HG03139 (cell line): ENCODE measurements around the gene MAN2A1.

ENCODE experiments used
- ATAC-seq: cut with Tn5 transposase; IDR thresholded peaks from one replicate; pipeline ENCODE4 v1.9.1; 2021; ENCODE audit not compliant: unreplicated experiment

Gene MAN2A1

GRCh38 chr5:109899163-109899535 is 209.4 kb downstream of the MAN2A1 start:
- ATAC-seq, result no peak

- ATAC-seq, result no peak
Measured at GRCh38 chr5:109900461-109900860, 210.7 kb downstream of the MAN2A1 start.

- no peak for ATAC-seq
Measured at GRCh38 chr5:109900911-109901627, 211.3 kb downstream of the MAN2A1 start.

DNA sequence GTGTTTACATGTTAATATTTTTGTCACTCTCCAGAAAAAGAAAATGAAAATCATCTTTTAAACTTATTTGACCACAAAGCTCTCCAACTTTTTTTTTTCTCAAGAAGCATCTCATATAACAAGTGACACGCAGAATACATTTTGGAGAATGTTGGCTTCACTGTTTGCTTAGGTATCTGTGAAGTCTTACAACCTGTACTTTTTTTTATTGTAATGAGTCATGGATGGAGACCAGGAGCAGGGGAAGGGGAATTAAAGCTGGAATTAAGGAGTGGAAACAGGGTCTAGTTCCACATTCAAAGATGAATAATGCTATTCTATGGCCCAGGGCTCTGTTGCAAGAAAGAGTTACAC is 211.9 kb downstream of the MAN2A1 start:
- ATAC-seq, result no peak

GRCh38 chr5:109903061-109903460 is 213.3 kb downstream of the MAN2A1 start:
- ATAC-seq, result no peak

DNA sequence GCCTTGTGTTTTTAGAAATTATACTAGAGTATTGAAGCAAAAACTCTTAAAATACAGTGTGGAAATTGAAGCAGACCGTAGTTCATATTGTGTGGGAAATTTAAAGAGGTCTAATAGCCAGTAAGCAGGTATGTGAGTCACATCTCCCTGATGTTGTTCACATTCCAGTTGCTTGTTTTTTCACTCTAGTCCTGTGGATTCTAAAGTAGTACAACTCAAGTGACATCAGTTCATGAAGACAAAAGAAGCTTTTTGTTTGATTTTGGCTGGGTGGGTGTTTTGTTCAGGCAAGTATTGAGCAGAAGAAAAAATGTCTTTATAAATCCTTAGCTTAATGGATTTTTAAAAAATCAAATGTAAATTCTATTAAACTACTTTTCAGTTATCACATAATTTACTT is 216.2 kb downstream of the MAN2A1 start:
- no peak for ATAC-seq

GRCh38 chr5:109907189-109907588 is 217.5 kb downstream of the MAN2A1 start:
- ATAC-seq, result no peak

DNA sequence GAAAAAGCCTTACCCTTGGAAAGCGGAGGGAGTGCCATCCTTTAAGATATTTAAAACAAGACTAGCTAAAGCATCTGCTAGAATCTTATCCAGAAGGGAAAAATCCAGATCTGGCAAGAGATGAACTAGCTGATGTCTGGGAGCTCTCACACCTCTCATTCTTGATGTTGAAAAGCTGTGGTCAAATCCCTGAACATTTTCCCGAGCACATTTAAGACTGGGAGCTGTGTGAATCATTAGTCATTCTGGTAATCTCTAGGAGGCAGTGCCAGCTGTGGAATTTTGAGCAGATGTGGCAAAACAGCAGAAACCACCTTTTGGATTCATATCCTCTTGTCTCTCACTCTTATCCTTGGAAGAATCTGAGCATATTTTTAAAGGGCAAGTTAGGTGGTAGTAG is 218.0 kb downstream of the MAN2A1 start:
- ATAC-seq, result no peak

DNA sequence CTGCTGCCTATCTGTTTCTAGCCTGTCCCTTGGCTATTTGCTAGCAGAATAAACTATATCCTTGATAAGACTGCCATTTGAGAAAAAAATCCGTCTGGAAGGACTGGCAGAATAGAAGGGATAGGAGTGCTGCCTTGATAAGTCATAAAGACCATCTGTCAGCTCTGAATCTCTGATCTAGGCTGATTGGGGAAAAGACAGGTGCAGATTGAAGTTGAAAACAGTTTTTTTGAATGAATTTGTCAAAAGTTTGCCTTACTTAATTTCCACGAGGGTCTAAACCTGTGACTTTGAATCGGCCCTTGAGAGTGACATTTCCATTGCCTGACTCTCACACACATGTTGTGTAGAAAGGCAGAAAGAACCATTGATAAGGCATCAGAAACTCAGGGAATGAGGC is 218.6 kb downstream of the MAN2A1 start:
- ATAC-seq, result no peak

DNA sequence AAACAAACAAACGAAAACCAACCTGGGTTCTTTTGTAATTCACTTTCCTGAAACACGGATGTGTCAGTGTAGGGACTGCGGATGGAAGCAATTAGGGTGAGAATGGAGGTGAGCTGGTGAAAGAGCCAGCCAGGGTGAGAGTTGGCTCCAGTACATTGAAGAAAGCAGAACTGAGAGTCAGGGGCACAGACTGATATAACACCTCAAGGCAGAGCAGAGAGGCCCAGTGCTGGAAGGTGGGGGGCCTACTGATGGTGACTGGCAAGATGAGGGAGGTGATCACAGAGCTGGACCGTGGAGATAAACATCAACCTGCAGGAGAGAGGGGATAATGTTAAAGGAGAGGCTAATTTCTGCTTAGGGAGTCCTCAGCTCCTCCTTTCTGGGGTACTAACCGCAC is 221.1 kb downstream of the MAN2A1 start:
- ATAC-seq, result no peak

DNA sequence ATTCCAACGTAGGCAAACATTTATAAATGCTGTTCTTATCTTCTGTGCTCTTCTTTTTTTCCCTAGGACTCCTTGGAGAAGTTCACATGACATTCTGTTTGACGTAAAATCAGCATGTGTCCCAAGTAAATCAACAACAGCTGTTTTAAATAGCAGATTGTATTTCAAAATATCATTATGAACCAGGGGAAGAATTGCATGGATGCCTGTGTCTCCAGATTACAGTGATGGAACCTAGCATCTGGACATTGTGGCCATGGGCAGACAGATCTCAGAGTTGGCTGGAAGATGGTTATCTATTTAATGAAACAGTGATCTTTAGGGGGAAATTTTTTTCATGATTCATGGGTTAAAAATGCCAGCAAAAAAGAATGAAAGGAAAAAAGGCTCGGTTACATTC is 222.0 kb downstream of the MAN2A1 start:
- ATAC-seq, result no peak

DNA sequence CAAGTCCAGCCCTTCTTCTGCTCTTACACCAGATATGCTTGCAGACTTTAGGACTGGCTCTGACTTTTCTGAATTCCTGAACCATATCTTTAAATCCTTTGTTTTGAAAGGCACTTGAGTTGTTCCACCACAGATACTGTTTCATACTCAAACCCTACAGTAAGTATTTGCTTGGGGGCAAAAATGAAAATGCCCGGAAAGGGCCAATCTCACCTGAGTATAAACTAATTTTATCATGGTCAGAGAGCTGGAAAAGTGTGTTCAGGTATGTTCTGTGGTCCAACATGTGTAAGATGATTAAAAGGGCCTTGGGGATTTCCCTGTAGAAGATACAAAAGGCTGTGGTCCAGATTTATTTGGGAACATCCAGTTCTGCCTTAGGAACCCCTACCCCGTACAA is 225.2 kb downstream of the MAN2A1 start:
- ATAC-seq, result no peak

DNA sequence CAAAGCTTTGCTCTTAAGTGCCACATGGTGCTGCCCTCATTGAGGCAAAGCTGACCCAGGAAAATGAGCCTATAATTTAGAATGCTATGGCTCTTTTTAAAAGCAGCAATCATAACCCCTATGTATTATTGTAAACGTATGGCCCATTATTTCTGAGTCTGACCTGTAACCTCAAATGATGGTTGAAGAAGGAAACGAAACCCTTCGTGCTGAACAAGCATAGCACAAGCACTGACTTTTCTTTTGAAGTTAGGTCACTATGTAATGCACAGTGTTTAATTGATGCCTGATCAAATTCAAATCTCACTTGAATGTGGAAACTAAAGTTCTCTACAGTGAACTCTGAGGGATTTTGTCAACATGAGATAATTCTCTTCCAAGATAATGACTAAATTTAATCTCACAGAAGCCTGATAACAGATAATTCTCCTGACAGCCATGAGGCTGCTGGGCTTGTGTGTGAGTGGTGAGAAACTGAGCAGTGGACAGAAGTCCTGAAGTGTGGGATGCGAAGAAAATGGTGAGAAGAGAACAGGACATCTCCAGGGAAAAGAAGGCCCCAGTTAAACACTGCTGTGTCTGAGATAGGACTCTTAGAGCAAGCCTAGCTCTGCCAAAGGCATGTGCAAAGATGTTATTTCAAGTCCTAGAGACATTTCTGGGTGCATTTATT is 226.9 kb downstream of the MAN2A1 start:
- no peak for ATAC-seq
